ENCODE measurements around the gene RIPOR3.

Gene RIPOR3

DNA sequence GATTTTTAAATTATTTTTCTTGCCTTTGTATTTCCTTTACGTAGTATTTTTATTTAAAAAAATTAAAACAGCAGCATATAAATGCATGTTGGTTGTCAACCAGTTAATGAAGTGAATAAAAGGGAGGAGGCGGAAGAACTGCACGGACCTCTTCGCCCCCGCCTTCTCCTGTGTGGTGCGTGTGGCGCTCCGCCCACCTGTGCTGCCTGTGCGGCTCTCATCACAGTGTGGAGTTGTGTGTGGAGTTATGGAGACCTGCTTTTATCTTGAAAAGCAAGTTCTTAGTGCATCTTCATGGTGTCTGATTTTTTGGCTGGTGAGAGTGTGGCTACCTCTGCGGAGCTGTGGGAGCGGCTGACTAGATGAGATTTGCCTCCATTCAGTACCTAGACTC, 122.8 kb downstream of the RIPOR3 start:
- DNase-seq = no peak

DNA sequence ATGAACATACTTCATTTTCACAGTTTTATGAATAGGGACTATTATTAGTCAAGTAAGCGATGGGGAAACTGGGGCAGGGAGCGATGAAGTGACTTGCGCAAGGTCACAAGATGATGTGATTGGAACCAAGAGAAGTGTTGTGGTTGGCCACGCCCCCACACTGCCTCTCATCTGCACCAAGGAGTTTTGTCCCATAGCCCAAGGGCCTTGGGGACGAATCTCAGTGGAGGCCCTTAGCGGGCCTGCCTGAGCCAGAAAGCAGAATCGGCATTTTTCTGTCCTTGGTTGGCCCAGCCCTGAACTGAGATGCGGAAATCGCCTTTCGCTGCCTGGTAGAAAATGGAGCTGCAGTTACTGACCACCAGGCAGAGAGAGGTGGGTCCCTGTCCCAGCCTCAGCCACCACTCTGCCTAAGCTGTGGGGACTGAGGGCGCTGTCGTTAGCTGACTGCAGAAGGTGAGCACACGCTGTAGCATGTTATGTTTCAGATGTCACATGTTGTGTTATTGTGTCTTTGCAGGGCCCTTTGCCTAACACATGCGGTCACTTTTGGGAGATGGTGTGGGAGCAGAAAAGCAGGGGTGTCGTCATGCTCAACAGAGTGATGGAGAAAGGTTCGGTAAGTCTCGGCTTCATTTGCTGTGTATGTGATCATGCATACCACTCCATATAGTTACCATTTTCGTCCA, 123.3 kb downstream of the RIPOR3 start:
- no peak for DNase-seq

GRCh38 chr20:50565871-50566270, 125.5 kb downstream of the RIPOR3 start:
- DNase-seq = no peak

DNA sequence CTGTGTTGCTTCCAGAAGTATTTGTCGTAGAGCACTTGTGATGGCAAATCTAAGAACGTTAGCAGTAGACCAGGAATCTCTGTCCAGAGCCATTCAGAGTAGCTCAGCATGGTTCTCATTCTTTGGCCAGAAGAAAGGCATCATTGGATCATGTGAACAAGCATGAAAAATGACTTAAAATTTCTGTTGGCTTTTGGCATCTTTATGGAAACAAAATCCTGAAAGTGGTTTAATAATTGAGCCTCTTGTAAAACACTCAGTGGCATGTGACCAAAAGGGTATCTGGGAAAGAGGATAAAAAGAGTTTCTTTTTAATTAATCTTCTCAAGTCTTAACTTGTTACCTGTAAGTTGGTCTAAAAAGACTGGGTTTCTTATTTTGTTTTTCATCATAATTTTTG, 126.0 kb downstream of the RIPOR3 start:
- DNase-seq = no peak

GRCh38 chr20:50563133-50563944, 128.0 kb downstream of the RIPOR3 start:
- DNase-seq = no peak

- no peak for DNase-seq
These were observed 129.1 kb downstream of the RIPOR3 start for GRCh38 chr20:50562262-50562701.

- DNase-seq = no peak
These were observed 129.8 kb downstream of the RIPOR3 start for GRCh38 chr20:50561379-50562078.

DNA sequence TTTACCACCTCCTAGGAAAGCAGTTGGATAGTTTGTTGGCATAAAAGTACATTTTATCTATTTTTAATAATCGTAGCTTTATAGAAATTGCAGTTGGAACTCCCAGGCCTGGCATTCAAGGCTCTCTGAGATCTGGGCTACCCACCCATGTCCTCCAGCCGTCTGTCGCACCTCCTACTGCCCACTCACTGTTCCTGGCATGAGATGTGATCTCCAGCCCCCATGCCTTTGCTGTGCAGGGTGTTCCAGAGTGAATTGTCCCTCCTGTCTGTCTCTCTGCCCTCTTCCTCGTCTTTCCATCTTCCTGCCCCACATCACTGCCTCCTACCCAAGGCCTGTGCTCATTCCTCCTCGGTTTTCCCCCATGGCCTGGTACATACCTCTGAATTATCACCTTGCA, 130.5 kb downstream of the RIPOR3 start:
- no peak for DNase-seq

GRCh38 chr20:50559856-50560638, 131.3 kb downstream of the RIPOR3 start:
- DNase-seq = no peak

GRCh38 chr20:50559149-50559548, 132.2 kb downstream of the RIPOR3 start:
- no peak for DNase-seq

GRCh38 chr20:50558483-50558925, 132.8 kb downstream of the RIPOR3 start:
- peak; percentile 74 for DNase-seq

GRCh38 chr20:50557549-50558134, 133.7 kb downstream of the RIPOR3 start:
- no peak for DNase-seq

GRCh38 chr20:50555662-50556061, 135.7 kb downstream of the RIPOR3 start:
- DNase-seq = peak; percentile 38

- DNase-seq = peak; percentile 27
These were observed 136.4 kb downstream of the RIPOR3 start for GRCh38 chr20:50554694-50555579.

- no peak for DNase-seq
These were observed 138.4 kb downstream of the RIPOR3 start for GRCh38 chr20:50552979-50553378.

- DNase-seq = no peak
These were observed 140.1 kb downstream of the RIPOR3 start for GRCh38 chr20:50551288-50551687.

DNA sequence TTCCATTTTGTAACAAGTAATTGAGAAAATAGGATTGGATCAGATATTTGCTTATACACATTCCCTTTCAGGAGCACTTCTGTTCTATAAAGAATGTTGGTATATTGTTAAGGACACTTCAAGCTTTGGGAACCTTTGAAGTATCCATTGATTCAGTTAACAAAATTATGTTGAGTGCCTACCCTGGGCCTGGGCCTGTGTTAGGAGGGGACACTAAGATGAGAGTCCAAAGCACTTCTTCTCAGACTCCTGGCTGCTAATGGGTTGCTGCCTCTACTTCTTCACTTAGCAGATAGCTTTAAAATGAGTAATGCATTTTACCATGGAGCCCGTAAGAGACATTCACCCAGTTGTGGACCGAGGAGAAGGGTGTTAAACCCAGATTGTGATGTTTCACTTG, 140.8 kb downstream of the RIPOR3 start:
- DNase-seq = no peak

DNA sequence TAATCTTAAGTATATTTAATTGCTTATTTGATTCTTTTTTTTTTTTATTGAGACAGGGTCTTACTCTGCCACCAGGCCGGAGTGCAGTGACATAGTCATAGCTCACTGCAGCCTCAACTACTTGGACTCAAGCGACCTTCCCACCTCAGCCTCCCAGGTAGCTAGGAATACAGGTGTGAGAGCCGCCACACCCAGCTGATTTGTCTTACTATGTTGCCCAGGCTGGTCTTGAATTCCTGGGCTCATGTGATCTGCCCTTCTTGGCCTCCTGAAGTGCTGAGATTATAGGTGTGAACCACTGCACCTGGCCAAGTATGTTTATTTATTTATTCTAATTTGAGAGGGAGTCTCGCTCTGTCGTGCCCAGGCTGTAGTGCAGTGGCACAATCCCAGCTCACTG, 142.9 kb downstream of the RIPOR3 start:
- no peak for DNase-seq

- no peak for DNase-seq
These were observed 143.4 kb downstream of the RIPOR3 start for GRCh38 chr20:50547964-50548363.

DNA sequence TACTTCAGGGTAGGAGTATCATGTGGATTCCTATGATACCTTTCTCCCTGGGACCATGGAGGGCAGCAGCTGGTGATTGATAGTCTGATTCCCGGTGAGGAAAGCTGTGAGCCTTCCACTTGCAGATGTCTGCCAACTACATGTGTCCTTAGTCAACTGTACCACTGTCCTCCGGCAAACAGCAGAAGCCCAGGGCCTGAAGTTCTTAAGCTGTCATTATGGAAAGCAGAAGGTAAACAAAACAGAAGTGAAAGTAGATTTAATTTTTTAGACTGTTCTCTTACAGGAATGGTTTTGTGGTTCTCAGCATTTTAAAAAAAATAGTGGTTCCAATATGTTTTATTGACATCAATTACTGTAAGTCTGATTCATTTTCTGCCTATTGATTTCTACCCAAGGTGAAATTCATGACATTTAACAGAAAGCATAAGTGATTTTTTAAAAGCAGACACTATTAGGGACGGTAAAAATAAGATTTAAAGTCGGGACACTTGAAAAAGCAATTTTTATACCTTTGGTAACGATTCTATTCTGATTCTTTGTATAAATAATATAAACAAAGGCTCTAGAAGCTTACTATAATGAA, 144.5 kb downstream of the RIPOR3 start:
- peak; percentile 35 for DNase-seq

DNA sequence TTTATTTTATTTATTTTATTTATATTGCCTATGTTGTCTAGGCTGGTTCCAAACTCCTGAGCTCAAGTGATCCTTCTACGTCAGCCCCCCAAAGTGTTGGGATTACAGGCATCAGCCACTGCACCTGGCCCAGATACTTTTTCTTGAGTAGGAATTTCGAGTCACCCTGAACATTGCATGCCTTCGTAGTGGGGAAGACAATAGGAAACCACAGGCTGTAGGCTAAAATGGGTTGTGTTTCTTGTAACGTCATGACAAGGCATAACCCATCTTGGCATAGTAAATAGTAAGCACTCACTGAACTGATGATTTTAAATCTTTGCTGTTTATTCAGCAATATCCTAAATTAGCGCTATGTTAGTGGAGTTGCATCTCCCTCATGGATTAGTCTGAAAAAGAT, 146.2 kb downstream of the RIPOR3 start:
- DNase-seq = no peak

All from OCI-M1 (cell line).